ENCODE results near the gene CAMKK2. TPM values are rescaled to one million over a fixed set of nuclear protein-coding genes. Genes with fewer than 3 reads are reported as not detected.

Gene CAMKK2
- total RNA-seq, 1 donor from 2014 or later: 13.3 TPM

DNA sequence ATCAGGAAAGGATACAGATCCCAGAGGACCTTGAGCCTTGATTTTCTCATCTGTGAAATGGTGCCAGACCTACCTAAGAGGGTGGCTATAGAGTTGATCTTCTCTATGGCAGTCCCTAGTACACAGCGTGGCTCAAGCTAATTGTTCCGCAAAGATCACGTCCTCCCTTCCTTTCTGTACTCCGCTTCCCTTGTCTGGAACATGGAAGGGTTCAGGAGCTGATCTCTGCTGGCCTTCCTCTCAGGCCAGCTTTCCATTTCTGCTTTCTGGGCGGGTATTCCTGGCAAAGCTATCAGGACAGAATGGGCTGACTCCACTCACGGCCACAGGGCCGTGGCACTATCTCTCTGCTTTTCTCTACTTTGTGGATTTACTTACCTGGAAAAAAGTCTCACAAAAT lies 6.5 kb downstream of the CAMKK2 start:
- H3K36me3 ChIP-seq: peaks cover 11% of the 10 kb centered on the region
- intact Hi-C loops (cut with micrococcal nuclease): no loop called here
- no peak for DNase-seq
- TF ChIP-seq, protein P1, sequence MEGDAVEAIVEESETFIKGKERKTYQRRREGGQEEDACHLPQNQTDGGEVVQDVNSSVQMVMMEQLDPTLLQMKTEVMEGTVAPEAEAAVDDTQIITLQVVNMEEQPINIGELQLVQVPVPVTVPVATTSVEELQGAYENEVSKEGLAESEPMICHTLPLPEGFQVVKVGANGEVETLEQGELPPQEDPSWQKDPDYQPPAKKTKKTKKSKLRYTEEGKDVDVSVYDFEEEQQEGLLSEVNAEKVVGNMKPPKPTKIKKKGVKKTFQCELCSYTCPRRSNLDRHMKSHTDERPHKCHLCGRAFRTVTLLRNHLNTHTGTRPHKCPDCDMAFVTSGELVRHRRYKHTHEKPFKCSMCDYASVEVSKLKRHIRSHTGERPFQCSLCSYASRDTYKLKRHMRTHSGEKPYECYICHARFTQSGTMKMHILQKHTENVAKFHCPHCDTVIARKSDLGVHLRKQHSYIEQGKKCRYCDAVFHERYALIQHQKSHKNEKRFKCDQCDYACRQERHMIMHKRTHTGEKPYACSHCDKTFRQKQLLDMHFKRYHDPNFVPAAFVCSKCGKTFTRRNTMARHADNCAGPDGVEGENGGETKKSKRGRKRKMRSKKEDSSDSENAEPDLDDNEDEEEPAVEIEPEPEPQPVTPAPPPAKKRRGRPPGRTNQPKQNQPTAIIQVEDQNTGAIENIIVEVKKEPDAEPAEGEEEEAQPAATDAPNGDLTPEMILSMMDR (IDR thresholded peaks at IDR 0.05; ENCODE audit: borderline replicate concordance): no peak
- H3K9me3 ChIP-seq (replicated peaks): no peaks in the 10 kb centered on the region
- peak overlapping the region; percentile 57 for H3K27ac ChIP-seq (replicated peaks)
- peaks cover 58% of the 10 kb centered on the region for H3K4me1 ChIP-seq
- no peak overlapping the region for H3K4me3 ChIP-seq
- H3K27me3 ChIP-seq (ENCODE audit: low read depth): no peaks in the 10 kb centered on the region

DNA sequence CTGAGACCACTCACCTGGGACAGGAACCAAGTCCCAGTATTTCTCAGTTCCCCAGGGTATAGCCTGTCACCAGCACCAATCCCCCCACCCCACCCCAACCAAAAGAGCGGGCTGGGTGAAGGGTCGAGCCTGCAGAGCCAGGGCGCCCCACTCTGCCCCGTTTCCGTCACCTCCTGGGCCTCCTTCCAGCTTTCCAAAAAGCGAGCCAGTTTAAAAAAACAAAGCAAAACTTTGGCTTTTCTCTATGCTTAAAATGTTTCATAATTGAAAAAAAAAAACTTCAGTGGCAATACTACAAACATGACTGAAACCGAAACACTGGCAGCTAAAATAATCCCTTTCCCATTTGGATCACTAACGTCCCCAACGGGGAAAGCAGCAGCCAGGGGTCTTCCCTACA lies 7.5 kb downstream of the CAMKK2 start:
- H3K4me1 ChIP-seq: peaks cover 50% of the 10 kb centered on the region

DNA sequence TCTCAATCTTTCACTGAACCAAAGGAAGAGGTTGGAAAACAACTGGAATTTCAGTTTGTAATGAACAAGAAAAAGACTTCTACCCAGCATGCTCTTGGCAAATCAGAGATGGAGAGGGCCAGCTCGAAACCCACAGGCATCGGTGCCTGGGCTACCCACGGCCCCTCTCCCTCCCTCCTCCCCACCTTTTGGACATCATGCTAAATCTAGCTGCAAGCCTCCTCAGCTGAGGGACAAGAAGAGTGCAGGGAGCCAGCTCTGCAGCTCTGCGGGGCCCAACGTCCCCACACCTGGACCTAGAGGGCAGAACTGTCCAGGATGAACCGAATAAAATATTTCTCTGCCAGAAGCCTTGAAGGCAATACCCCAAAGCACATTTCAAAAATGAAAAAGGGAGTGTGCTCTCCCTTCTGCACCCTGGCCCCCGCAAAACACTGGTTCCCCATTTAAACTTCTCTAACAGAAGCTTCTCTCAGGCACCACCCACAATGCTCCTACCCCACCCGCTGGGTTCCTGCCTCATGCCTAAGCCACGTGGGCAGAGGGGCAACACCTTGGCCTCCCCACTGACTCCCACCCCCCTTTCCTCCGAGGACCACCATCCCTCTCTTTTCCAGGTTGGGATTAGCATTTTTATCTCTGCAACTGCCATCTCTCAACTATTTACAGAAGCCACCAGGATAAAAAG lies 8.2 kb downstream of the CAMKK2 start:
- Histone ChIP-seq H3K4me1 (peaks cover 46% of the 10 kb centered on the region), H3K27me3 (ENCODE audit: low read depth) (no peaks in the 10 kb centered on the region), H3K4me3 (no peak overlapping the region), H3K9me3 (replicated peaks) (no peaks in the 10 kb centered on the region), H3K36me3 (peaks cover 11% of the 10 kb centered on the region), H3K27ac (replicated peaks) (peak overlapping the region; percentile 57)
- TF ChIP-seq, protein P1 (IDR thresholded peaks at IDR 0.05; ENCODE audit: borderline replicate concordance): no peak
- DNase-seq: no peak
- intact Hi-C loops (cut with micrococcal nuclease): no loop called here

More for the DNA sequence above, 7.5 kb downstream of the CAMKK2 start:
- Histone ChIP-seq H3K4me3 (peak overlapping the region; percentile 12), H3K9me3 (replicated peaks) (no peaks in the 10 kb centered on the region), H3K27ac (replicated peaks) (peak overlapping the region; percentile 57), H3K27me3 (ENCODE audit: low read depth) (no peaks in the 10 kb centered on the region), H3K36me3 (peaks cover 11% of the 10 kb centered on the region)
- DNase-seq: no peak
- TF ChIP-seq, protein P1 (IDR thresholded peaks at IDR 0.05; ENCODE audit: borderline replicate concordance): no peak
- intact Hi-C loops (cut with micrococcal nuclease): no loop called here

DNA sequence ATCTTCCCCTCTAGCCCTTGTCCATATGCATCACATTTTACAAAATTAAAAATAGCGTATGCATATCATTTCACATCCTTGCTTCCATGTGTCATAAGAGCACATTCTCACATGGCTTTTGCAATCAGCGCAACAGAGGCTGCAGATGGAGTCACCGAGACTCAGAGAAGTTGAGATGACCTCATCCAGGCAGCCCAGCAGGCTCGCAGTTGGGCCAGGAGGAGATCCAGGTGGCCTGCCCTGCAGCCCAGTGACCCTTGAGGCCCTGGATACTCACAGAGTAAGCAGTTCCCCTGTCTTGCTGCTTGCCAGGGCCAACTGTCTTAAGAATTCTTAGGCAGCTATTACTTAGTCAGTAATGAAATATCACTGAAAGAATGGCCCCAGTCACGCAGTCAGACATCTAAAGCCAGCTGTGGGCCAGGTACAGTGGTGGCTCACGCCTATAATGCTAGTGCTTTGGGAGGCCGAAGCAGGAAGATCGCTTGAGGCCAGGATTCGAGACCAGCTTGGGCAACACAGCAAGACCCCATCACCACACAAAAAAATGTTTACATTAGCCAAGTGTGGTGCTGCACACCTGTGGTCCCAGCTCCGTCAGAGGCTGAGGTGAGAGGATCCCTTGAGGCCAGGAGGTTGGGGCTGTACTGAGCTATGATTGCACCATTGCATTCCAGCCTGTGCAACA lies 9.1 kb downstream of the CAMKK2 start:
- no peak for DNase-seq
- Histone ChIP-seq H3K27ac (replicated peaks) (no peak overlapping the region), H3K4me1 (peaks cover 51% of the 10 kb centered on the region), H3K9me3 (replicated peaks) (no peaks in the 10 kb centered on the region), H3K27me3 (ENCODE audit: low read depth) (no peaks in the 10 kb centered on the region), H3K4me3 (no peak overlapping the region), H3K36me3 (peaks cover 5% of the 10 kb centered on the region)
- intact Hi-C loops (cut with micrococcal nuclease): no loop called here
- TF ChIP-seq, protein P1 (IDR thresholded peaks at IDR 0.05; ENCODE audit: borderline replicate concordance): no peak

DNA sequence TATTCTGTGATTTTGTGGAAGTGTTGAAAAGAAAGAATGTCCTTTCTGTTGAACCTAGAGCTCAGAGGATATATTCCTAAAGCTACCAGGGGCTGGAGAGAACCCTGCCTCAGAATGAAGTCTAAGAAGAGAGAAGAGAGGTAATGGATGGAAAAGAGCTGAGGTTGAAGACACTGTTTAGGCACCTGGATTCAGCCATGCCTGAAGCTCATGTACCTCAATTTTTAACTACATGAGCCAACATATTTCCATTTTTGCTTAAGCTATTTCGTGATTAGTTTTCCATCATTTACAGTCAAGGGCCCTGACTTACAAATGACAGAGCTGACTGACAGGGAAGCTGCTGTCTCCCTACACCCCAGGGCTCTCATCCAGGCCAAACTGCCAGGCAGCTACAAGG lies 10.7 kb downstream of the CAMKK2 start:
- Histone ChIP-seq H3K36me3 (no peaks in the 10 kb centered on the region), H3K9me3 (replicated peaks) (no peaks in the 10 kb centered on the region), H3K4me1 (peaks cover 60% of the 10 kb centered on the region), H3K27ac (replicated peaks) (no peak overlapping the region), H3K4me3 (no peak overlapping the region), H3K27me3 (ENCODE audit: low read depth) (no peaks in the 10 kb centered on the region)
- intact Hi-C loops (cut with micrococcal nuclease): no loop called here
- TF ChIP-seq, protein P1 (IDR thresholded peaks at IDR 0.05; ENCODE audit: borderline replicate concordance): no peak
- no peak for DNase-seq
